SK-N-MC (cell line): Measurements from ENCODE around the gene GHRL.

Experiments used
- EZH2 ChIP-seq: fragments of 200-600 bp; sonication (generic); IDR thresholded peaks from one replicate; pipeline ENCODE4 v1.6.1; 2017; ENCODE audit warnings: antibody characterized with exemption
- FOXP2 ChIP-seq: optimal IDR thresholded peaks from 2 replicates; pipeline ENCODE3; 2011; ENCODE audit warnings: mild to moderate bottlenecking, moderate library complexity; ENCODE audit not compliant: insufficient read depth; ENCODE audit errors: extremely low read length, control extremely low read depth
- POLR2AphosphoS5 ChIP-seq: IDR thresholded peaks from 2 replicates; pipeline ENCODE4 v1.6.1; 2012; ENCODE audit warnings: mild to moderate bottlenecking, low read depth, low read length, borderline replicate concordance

- TF ChIP-seq EZH2, result no peak
- TF ChIP-seq POLR2AphosphoS5, result no peak
- no peak for TF ChIP-seq FOXP2
Observed at GRCh38 chr3:10337323-10338163, 44.8 kb upstream of the GHRL start.
